Measurements from ENCODE around the gene RAB9A. TPM values are rescaled to one million over a fixed set of nuclear protein-coding genes. Genes with fewer than 3 reads are reported as not detected.

RAB9A gene
- total and polyA plus RNA-seq, 4 donors: 9.0 to 22.9 (median 12.0) TPM

- H3K4me1 ChIP-seq (ENCODE audit: control insufficient read depth in 4 of 4, insufficient read depth in 4 of 4, low read length in 3 of 4): peaks cover 7 to 19% (median 14%) of the 10 kb centered on the region in 4 donors
- no peaks in the 10 kb centered on the region for H3K36me3 ChIP-seq (ENCODE audit: control insufficient read depth in 4 of 4, insufficient read depth in 3 of 4, low read depth in 1 of 4, low read length in 3 of 4)
- peak overlapping the region in 1 of 2 donors; percentile 74 for H3K9ac ChIP-seq (ENCODE audit: low read depth in 1 of 2, low read length in 2 of 2)
- DNase-seq (ENCODE audit: low spot score): no peak
- peak overlapping the region; percentile 87 to 95 for H3K27ac ChIP-seq (ENCODE audit: low read depth in 1 of 2, low read length in 2 of 2)
- no peaks in the 10 kb centered on the region for H3K9me3 ChIP-seq (ENCODE audit: control insufficient read depth in 4 of 4, low read length in 3 of 4)
- peak overlapping the region; percentile 42 to 84 (median 70) for H3K4me3 ChIP-seq (ENCODE audit: low read depth in 1 of 3, low read length in 3 of 3)
- WGBS: 12% methylated on average over 13 of the region's 13 CpGs
- no peaks in the 10 kb centered on the region for H3K27me3 ChIP-seq (ENCODE audit: control insufficient read depth in 4 of 4, insufficient read depth in 4 of 4, low read length in 3 of 4)
- TF ChIP-seq HNF4G (IDR thresholded peaks at IDR 0.05) (no peak), SP1 (IDR thresholded peaks at IDR 0.05) (no peak), HNF4A (conservative IDR thresholded peaks at IDR 0.05) (no peak), FOXA2 (IDR thresholded peaks at IDR 0.05) (no peak), CTCF (IDR thresholded peaks at IDR 0.05; ENCODE audit: low read depth, low read length, missing input control) (no peak), YY1 (IDR thresholded peaks at IDR 0.05) (no peak), GABPA (IDR thresholded peaks at IDR 0.05 in 1 of 2, conservative IDR thresholded peaks at IDR 0.05 in 1 of 2) (no peak), JUND (IDR thresholded peaks at IDR 0.05) (no peak), RXRA (IDR thresholded peaks at IDR 0.05) (no peak), EGR1 (IDR thresholded peaks at IDR 0.05; ENCODE audit: low read depth in 2 of 2) (no peak), REST (IDR thresholded peaks at IDR 0.05) (no peak), NR2F2 (IDR thresholded peaks at IDR 0.05) (no peak)
- TF ChIP-seq, protein P1, sequence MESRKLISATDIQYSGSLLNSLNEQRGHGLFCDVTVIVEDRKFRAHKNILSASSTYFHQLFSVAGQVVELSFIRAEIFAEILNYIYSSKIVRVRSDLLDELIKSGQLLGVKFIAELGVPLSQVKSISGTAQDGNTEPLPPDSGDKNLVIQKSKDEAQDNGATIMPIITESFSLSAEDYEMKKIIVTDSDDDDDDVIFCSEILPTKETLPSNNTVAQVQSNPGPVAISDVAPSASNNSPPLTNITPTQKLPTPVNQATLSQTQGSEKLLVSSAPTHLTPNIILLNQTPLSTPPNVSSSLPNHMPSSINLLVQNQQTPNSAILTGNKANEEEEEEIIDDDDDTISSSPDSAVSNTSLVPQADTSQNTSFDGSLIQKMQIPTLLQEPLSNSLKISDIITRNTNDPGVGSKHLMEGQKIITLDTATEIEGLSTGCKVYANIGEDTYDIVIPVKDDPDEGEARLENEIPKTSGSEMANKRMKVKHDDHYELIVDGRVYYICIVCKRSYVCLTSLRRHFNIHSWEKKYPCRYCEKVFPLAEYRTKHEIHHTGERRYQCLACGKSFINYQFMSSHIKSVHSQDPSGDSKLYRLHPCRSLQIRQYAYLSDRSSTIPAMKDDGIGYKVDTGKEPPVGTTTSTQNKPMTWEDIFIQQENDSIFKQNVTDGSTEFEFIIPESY (IDR thresholded peaks at IDR 0.05): no peak
These were observed 457 bp upstream of the RAB9A start for GRCh38 chrX:13688384-13688957.

GRCh38 chrX:13689741-13690211 lies 848 bp downstream of the RAB9A start:
- Histone ChIP-seq H3K4me3 (ENCODE audit: low read depth in 1 of 3, low read length in 3 of 3) (peak overlapping the region; percentile 70 to 84 (median 71)), H3K9me3 (ENCODE audit: control insufficient read depth in 4 of 4, low read length in 3 of 4) (no peaks in the 10 kb centered on the region), H3K27ac (ENCODE audit: low read depth in 1 of 2, low read length in 2 of 2) (peak overlapping the region; percentile 87 to 95), H3K9ac (ENCODE audit: low read depth in 1 of 2, low read length in 2 of 2) (peak overlapping the region; percentile 45 to 64), H3K4me1 (ENCODE audit: control insufficient read depth in 4 of 4, insufficient read depth in 4 of 4, low read length in 3 of 4) (peaks cover 7 to 20% (median 14%) of the 10 kb centered on the region in 4 donors), H3K36me3 (ENCODE audit: control insufficient read depth in 4 of 4, insufficient read depth in 3 of 4, low read depth in 1 of 4, low read length in 3 of 4) (no peaks in the 10 kb centered on the region), H3K27me3 (ENCODE audit: control insufficient read depth in 4 of 4, insufficient read depth in 4 of 4, low read length in 3 of 4) (no peaks in the 10 kb centered on the region)
- TF ChIP-seq MAX (IDR thresholded peaks at IDR 0.05) (no peak), YY1 (IDR thresholded peaks at IDR 0.05) (peak; percentile 11), GABPA (IDR thresholded peaks at IDR 0.05 in 1 of 2, conservative IDR thresholded peaks at IDR 0.05 in 1 of 2) (no peak), NR2F2 (IDR thresholded peaks at IDR 0.05) (no peak), HNF4A (conservative IDR thresholded peaks at IDR 0.05) (peak in 1 of 2 donors; percentile 8)
- WGBS: under 1% methylated on average over 16 of the region's 16 CpGs
- DNase-seq (ENCODE audit: low spot score): no peak
